ENCODE measurements around the gene TBC1D1.

- no peak for TF ChIP-seq CTCF (conservative IDR thresholded peaks at IDR 0.05 in 1 of 2, IDR thresholded peaks at IDR 0.05 in 1 of 2; ENCODE audit: low read depth in 1 of 2, low read length in 2 of 2)
- TF ChIP-seq EZH2 (IDR thresholded peaks at IDR 0.05; ENCODE audit: low read length, missing control alignments) = no peak
Observed at GRCh38 chr4:37982736-37983135, 91.9 kb downstream of the TBC1D1 start.
